Stimulated activated CD4-positive, alpha-beta T cell treated with anti-CD3 and anti-CD28 coated beads, Interleukin-1b, Interleukin-23, amount 100 ng/mL, for 48 hours (primary cell): ENCODE results near the gene PLXNA3.

Experiments
- DNase-seq: peaks from one replicate; pipeline ENCODE4 v3.0.0-alpha.2; 2020

The PLXNA3 gene

DNA sequence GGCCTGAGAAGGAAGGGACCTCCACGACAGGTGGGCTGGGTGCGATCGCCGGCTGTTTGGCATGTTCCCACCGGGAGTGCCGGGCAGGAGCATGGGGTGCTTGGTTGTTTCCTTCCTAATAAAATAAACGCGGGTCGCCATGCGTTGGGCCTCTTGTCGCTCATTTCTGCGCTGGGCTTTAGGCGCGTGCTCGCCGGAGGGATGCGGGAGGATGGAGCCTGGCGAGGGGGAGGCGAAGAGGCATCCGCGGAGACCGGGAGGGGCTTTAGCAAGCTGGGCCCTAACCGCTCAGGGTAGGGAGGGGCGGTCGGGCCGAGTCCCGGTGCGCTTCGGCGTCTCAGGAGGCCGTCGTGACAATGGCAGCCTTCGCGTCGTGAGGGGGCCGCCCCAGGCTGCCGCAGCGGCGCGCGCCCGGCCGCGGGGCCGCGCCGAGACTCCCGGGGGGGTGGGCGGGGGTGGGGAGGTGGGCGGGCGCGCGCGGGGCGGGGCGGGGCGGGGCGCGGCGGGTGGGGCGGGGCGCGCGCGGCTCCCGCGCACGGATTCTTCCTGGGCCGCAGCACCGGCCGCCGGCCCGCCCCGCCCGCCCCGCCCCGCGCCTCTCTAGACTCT lies 21.6 kb upstream of the PLXNA3 start:
- DNase-seq, result peak; percentile 37

GRCh38 chrX:154436983-154437752 lies 20.9 kb upstream of the PLXNA3 start, which contains the start of gene GDI1:
Gene GDI1, plus strand, starts transcription at chrX:154437154. Its CDS starts 101 bp downstream, at chrX:154437255.
- peak; percentile 29 for DNase-seq

DNA sequence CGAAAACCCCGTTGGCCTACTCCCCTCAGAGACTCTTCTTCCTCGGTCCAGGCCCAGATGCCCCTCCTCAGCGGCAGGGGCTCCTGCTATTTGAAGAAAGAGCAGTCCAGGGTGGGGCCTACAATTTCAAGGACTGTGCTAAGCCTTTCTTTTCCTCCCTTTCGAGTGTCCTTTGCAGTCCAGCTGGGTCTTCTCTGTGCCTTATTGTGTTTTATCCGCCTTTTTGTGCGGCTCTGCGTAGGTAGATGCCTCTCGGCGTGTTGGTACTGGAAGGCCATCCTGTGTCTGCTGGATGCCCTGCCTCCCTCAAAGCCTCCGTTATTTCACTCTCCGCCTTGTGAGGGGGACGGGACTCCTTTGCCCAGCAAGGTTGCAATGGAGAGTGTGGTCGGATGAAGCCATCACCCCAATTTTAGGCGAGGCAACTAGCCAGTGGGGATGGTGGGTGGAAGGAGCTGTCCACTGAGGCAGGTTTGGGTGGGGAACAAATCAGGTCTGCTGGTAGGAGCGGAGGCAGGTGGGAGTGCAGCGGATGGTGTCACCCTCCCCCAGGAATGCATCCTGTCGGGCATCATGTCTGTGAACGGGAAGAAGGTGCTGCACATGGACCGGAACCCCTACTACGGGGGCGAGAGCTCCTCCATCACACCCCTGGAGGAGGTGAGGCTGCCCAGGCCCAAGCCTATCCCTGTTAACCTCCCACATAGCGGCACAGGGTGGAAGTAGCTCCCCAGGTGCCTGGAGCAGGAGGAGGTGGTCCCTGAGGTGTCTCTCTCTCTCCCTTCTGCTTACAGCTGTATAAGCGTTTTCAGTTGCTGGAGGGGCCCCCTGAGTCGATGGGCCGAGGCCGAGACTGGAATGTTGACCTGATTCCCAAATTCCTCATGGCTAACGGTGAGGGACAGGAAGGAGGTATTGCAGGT lies 19.8 kb upstream of the PLXNA3 start:
- DNase-seq, result no peak

GRCh38 chrX:154439841-154440240 lies 18.2 kb upstream of the PLXNA3 start:
- DNase-seq, result no peak

DNA sequence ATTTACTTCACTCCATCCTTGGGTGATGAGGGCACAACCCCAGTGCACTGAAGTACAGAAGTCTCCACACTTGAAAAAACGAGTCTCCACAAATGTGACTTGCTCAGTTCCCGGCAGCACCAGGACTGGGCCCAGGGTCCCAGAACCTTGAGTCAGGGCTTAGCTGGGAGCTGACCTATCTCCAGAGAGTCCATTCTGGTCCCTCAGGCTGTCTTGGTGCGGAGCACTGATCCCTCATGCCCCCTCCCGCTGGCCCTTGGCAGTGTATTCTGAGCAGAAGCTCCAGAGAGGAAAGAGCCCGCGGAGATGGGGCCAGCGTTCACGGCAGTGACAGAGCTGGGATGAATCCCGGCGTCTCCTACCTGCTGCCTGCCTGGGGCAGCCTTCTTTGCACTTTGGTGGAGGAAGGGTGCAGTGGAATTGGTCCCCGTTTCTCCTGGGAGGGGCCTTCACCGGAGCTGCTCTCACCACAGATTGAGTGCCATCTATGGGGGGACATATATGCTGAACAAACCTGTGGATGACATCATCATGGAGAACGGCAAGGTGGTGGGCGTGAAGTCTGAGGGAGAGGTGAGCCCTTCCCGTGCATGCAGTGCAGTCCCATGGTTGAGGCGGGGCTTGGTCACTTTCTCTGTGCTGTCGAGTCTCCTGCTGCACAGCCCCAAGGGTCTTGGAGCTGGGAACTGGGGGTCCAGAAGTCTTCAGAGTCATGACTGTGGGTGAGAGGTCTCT lies 17.3 kb upstream of the PLXNA3 start:
- no peak for DNase-seq

GRCh38 chrX:154441564-154441963 lies 16.5 kb upstream of the PLXNA3 start:
- DNase-seq, result no peak

GRCh38 chrX:154441984-154442707 lies 15.9 kb upstream of the PLXNA3 start:
- DNase-seq, result no peak

DNA sequence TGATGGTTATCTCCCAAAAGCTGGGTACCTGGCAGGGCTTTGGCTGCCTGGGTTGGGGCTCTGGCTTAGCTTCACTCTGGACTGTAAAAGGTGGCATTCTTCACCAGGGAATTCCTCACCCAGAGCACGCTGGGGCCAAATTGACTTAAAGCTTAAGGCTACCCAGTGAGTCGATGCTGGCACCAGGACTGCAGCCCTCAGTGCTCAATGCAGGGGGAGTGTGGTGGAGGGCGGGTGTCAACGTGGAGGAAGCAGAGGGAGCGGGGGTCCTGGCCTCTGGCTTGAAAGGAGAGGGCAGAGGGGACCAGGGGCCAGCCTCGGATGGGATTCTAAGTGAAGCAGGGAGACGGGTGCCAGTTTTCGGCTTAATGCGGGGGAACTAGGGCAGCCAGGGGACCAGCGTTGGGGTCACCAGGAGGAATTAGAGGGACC lies 14.6 kb upstream of the PLXNA3 start:
- no peak for DNase-seq

- peak; percentile 67 for DNase-seq
Measured at GRCh38 chrX:154443992-154444754, 13.9 kb upstream of the PLXNA3 start, which contains the start of gene FAM50A. Gene FAM50A, plus strand, starts transcription at chrX:154444141. Its CDS starts 95 bp downstream, at chrX:154444236.

- no peak for DNase-seq
Measured at GRCh38 chrX:154444755-154445246, 13.3 kb upstream of the PLXNA3 start.

DNA sequence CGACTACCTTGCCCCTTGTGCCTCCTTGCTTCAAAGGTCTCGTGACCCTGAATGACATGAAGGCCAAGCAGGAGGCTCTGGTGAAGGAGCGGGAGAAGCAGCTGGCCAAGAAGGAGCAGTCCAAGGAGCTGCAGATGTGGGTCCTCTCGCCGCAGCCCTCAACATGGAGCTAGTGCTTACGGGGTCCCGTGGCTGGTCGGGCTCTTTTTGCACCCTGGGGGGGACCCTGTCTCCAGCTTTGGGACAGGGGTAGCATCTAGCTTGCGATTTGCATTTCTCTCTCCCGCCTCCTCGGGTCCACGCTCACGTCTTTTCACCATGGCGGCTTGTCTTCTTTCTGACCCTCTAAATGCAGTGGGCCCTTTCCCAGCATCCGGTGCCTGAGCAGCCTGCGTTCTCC lies 12.3 kb upstream of the PLXNA3 start:
- DNase-seq, result no peak

DNA sequence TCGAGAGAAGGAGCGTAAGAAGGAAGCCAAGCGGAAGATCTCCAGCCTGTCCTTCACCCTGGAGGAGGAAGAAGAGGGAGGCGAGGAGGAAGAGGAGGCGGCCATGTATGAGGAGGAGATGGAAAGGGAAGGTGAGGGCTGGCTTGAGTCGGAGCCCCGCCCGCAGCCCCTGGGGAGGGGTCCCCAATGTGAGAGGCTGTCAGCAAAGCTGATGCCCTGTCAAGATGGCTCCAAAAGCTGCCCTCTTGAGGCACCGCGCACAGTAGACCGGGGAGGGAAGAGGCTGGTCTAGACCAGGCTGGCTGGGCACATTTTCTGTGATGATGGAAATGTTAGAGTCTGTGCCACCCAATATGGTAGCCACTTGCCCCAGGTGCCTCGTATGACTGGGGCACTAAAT lies 11.7 kb upstream of the PLXNA3 start:
- DNase-seq, result no peak

DNA sequence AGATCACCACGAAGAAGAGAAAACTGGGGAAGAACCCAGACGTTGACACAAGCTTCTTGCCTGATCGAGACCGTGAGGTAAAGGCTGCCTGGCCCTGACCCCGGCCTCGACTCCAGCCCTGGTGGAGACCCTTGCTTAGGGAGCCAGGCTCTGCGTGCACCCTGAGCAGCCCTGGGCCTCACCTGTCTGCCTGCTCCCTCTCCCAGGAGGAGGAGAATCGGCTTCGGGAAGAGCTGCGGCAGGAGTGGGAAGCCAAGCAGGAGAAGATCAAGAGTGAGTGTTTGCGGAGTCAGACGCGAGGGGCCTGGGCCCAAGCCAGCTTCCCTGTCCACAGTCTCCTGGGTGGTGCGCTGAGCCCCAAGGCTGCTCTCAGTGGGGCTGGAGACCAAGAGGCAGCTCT lies 9.6 kb upstream of the PLXNA3 start:
- no peak for DNase-seq

DNA sequence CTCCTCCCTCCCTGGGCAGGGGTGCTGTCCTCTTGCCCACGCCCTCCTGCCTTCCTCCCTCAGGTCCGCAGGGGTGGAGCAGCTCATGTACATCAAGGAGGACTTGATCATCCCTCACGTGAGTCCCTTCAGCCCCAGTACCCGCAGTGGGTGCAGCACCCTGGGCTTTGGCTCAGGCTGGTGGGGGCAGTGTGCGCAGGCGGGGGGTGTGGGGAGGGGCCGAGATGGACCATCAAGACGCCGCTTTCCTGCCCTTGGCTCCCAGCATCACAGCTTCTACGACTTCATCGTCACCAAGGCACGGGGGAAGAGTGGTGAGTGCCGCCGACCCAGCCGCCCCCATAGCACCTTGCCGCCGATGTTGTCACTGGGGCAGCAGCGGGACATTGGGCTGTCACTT lies 8.5 kb upstream of the PLXNA3 start:
- no peak for DNase-seq

DNA sequence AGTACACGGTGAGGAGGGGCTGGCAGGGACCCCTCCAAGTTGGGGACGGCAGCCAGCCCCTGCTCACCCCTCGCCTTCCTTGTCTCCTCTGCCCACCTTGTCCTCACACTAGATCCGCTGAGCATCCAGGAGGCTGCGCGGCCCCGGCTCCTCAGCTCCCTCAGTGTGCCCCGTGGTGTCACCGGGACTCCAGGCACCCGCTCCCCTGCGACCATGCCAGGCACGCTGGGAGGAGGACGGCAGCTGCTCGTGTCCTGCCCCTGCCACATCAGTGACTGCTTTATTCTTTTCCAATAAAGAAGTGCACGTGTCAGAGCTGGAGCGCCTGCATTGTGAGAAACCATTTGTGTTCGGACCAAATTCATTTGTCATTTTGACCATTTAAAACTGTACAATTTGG lies 7.8 kb upstream of the PLXNA3 start:
- DNase-seq, result no peak

DNA sequence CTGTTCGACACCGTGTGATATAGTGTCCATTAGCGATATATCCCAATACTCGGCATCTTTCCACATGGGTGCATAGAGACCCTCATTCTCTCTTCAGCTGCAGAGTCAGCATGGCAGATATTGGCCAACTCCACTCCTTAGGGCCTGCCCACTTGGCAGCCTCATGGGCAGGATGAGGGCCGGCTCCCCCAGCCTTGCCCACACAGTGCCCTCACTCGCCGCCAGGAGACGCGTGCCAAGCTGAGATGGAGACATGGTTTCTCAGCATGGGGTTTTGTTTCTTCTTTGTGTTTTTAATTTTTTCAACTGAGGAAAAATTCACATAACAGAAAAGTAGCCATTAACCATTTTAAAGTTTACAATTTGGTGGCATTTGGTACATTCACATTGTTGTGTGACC lies 5.3 kb upstream of the PLXNA3 start:
- DNase-seq, result no peak

GRCh38 chrX:154457491-154458115 lies 478 bp upstream of the PLXNA3 start:
- DNase-seq, result peak; percentile 25

DNA sequence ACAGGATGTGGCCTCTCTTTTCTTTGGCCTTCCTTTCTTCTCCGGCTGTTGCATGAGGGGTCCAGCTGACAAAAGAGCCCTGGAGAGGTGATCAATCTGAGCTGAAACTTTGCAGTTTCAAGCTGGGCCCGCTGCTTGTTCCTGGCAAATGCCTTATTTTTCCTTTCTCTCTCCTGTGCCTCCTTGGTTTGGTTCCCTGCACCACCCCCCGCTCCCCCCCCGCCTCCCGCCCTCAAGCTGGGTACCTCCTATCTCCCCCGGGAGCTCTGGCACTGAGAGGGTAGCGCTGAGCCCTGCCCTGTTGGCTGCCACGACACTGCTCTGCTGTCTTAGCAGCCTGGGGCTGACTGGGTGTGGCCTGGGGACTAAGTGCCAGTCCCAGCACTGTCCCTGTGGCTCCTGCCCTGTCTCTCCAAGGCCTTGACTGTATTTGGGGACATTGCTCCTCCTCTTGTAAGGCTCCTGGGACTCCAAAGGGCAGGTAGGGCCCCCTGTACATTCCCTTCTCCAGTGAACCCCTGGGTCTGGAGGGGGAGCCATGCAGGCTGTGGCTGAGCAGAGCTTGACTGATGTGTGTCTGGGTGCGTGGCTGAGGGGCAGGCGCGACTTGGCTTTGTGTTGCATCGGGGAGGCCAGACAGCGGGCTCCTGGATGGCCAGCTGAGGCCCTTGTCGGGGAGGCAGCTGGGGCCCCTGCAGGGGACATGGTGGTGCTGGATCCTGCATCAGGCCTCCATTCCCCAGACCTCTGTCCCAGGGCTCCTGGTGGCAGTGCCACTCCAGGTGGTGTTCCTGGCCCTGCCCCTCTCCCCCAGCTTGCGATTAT lies 1.1 kb downstream of the PLXNA3 start:
- DNase-seq, result no peak

DNA sequence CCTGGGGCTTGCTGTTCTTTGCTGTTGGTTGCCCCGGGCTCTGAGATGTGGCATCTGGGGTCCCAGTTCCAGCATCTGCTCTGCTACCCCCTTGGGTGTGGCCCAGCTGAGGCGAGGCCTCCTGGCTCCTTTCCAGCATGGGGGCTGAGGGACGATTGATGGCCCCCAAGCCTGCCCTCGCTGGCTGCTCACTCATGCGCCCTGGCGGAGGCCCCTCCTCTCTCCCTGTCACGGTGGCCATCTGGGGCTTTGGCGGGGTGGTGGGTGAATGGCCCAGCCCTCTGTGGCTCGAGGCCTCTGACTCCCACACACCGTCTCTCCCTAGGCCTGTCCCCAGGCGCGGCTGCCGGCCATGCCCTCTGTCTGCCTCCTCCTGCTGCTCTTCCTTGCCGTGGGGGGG lies 1.8 kb downstream of the PLXNA3 start:
- DNase-seq, result no peak

- DNase-seq, result no peak
Measured at GRCh38 chrX:154460326-154460725, 2.2 kb downstream of the PLXNA3 start.
